A549 (cell line): ENCODE results near the gene APOBEC3B.

Experiments used
- BHLHE40 ChIP-seq: IDR thresholded peaks from 2 replicates; pipeline ENCODE4 v1.6.1; 2012; ENCODE audit warnings: low read depth, low read length, inconsistent platforms
- CHD2 ChIP-seq: fragments of 150-350 bp; IDR thresholded peaks from 2 replicates; pipeline ENCODE4 v1.6.1; 2014; ENCODE audit warnings: low read length; ENCODE audit not compliant: partially characterized antibody
- EHMT2 ChIP-seq: fragments of 200-600 bp; sonication (generic); IDR thresholded peaks from 2 replicates; pipeline ENCODE4 v1.6.1; 2016; ENCODE audit warnings: antibody characterized with exemption, low read depth, mild to moderate bottlenecking, moderate library complexity
- JUN ChIP-seq, 2 experiments: fragments of >200 bp; sonication (Bioruptor Twin); formaldehyde crosslinking; IDR thresholded peaks; 2 replicates in 1 of 2; 3 replicates in 1 of 2; pipeline ENCODE4 v1.6.1; 2016 to 2017
- NR3C1 ChIP-seq: fragments of >200 bp; sonication (Bioruptor Twin); formaldehyde crosslinking; IDR thresholded peaks from 3 replicates; pipeline ENCODE4 v1.6.1; 2017
- POLR2A ChIP-seq: IDR thresholded peaks from 2 replicates; pipeline ENCODE4 v1.6.1; 2012; ENCODE audit warnings: mild to moderate bottlenecking, low read length
- RAD21 ChIP-seq, 2 experiments: fragments of >200 bp in 1 of 2; sonication (Bioruptor Twin) in 1 of 2; formaldehyde crosslinking in 1 of 2; IDR thresholded peaks in 1 of 2; conservative IDR thresholded peaks in 1 of 2; 2 replicates in 1 of 2; 3 replicates in 1 of 2; pipeline ENCODE4 v1.6.1; 2012 to 2018; ENCODE audit warnings: inconsistent platforms in 1 of 2
- RCOR1 ChIP-seq: fragments of 150-350 bp; IDR thresholded peaks from 2 replicates; pipeline ENCODE4 v1.6.1; 2014; ENCODE audit warnings: antibody characterized with exemption, low read length, low read depth
- RNF2 ChIP-seq: fragments of 200-600 bp; sonication (generic); IDR thresholded peaks from 2 replicates; pipeline ENCODE4 v1.6.1; 2016; ENCODE audit warnings: low read depth, mild to moderate bottlenecking, antibody characterized with exemption, moderate library complexity, borderline replicate concordance
- TF ChIP-seq, protein P1 (sequence below): fragments of 150-350 bp; IDR thresholded peaks from 2 replicates; pipeline ENCODE4 v1.6.1; 2014; ENCODE audit warnings: low read depth, mild to moderate bottlenecking, low read length
- TF ChIP-seq, protein P2 (sequence below): fragments of >200 bp; sonication (Bioruptor Twin); formaldehyde crosslinking; IDR thresholded peaks from 3 replicates; pipeline ENCODE4 v1.5.1; 2016
- TF ChIP-seq, protein P3 (sequence below): fragments of 200-600 bp; sonication (generic); IDR thresholded peaks from 2 replicates; pipeline ENCODE4 v1.6.1; 2016; ENCODE audit warnings: antibody characterized with exemption, mild to moderate bottlenecking, moderate library complexity
- TF ChIP-seq, protein P4 (sequence below): IDR thresholded peaks from 2 replicates; pipeline ENCODE4 v1.6.1; 2012

DNA sequence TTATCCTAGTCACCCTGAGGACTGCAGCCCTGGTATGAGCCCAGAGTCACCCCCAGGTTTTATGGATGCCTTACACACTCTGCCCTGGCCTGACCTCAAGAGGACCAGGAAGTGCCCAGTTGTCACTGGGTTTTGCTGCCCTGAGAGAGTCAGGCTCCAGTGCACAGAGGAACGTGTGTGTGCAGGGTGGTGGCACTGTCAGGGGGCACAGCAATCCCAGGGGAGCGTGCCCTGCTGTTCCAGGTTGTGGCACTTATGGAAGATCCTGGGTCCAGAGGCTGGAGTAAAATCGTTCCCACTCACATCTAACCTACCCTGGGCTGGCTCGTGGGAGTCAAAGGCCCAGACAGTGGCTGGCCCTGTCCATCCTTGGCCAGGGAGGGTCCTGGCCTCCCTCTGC, 17.2 kb upstream of the APOBEC3B start:
- TF ChIP-seq, protein P1, sequence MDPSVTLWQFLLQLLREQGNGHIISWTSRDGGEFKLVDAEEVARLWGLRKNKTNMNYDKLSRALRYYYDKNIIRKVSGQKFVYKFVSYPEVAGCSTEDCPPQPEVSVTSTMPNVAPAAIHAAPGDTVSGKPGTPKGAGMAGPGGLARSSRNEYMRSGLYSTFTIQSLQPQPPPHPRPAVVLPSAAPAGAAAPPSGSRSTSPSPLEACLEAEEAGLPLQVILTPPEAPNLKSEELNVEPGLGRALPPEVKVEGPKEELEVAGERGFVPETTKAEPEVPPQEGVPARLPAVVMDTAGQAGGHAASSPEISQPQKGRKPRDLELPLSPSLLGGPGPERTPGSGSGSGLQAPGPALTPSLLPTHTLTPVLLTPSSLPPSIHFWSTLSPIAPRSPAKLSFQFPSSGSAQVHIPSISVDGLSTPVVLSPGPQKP: no peak
- TF ChIP-seq RAD21 (conservative IDR thresholded peaks at IDR 0.05 in 1 of 2, IDR thresholded peaks at IDR 0.05 in 1 of 2) (no peak), POLR2A (no peak), NR3C1 (no peak), BHLHE40 (no peak), EHMT2 (no peak), RNF2 (no peak), CHD2 (no peak), RCOR1 (no peak), JUN (IDR thresholded peaks at IDR 0.05) (no peak)
- TF ChIP-seq, protein P2, sequence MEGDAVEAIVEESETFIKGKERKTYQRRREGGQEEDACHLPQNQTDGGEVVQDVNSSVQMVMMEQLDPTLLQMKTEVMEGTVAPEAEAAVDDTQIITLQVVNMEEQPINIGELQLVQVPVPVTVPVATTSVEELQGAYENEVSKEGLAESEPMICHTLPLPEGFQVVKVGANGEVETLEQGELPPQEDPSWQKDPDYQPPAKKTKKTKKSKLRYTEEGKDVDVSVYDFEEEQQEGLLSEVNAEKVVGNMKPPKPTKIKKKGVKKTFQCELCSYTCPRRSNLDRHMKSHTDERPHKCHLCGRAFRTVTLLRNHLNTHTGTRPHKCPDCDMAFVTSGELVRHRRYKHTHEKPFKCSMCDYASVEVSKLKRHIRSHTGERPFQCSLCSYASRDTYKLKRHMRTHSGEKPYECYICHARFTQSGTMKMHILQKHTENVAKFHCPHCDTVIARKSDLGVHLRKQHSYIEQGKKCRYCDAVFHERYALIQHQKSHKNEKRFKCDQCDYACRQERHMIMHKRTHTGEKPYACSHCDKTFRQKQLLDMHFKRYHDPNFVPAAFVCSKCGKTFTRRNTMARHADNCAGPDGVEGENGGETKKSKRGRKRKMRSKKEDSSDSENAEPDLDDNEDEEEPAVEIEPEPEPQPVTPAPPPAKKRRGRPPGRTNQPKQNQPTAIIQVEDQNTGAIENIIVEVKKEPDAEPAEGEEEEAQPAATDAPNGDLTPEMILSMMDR: no peak
- TF ChIP-seq, protein P3, sequence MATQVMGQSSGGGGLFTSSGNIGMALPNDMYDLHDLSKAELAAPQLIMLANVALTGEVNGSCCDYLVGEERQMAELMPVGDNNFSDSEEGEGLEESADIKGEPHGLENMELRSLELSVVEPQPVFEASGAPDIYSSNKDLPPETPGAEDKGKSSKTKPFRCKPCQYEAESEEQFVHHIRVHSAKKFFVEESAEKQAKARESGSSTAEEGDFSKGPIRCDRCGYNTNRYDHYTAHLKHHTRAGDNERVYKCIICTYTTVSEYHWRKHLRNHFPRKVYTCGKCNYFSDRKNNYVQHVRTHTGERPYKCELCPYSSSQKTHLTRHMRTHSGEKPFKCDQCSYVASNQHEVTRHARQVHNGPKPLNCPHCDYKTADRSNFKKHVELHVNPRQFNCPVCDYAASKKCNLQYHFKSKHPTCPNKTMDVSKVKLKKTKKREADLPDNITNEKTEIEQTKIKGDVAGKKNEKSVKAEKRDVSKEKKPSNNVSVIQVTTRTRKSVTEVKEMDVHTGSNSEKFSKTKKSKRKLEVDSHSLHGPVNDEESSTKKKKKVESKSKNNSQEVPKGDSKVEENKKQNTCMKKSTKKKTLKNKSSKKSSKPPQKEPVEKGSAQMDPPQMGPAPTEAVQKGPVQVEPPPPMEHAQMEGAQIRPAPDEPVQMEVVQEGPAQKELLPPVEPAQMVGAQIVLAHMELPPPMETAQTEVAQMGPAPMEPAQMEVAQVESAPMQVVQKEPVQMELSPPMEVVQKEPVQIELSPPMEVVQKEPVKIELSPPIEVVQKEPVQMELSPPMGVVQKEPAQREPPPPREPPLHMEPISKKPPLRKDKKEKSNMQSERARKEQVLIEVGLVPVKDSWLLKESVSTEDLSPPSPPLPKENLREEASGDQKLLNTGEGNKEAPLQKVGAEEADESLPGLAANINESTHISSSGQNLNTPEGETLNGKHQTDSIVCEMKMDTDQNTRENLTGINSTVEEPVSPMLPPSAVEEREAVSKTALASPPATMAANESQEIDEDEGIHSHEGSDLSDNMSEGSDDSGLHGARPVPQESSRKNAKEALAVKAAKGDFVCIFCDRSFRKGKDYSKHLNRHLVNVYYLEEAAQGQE: no peak
- TF ChIP-seq, protein P4, sequence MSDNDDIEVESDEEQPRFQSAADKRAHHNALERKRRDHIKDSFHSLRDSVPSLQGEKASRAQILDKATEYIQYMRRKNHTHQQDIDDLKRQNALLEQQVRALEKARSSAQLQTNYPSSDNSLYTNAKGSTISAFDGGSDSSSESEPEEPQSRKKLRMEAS: no peak
